ENCODE results near the gene CYTH1. TPM values are rescaled to one million over a fixed set of nuclear protein-coding genes. Genes with fewer than 3 reads are reported as not detected.
A peak's percentile ranks its signal among the peaks of the same experiment; 100 is the strongest.

The CYTH1 gene
- total RNA-seq, 4 donors from 2014 or later: 6.2 to 56.1 (median 44.3) TPM

- no peak for DNase-seq
- H3K9me3 ChIP-seq: no peaks in the 10 kb centered on the region
- no peaks in the 10 kb centered on the region for H3K4me1 ChIP-seq
- no peaks in the 10 kb centered on the region for H3K27me3 ChIP-seq
- TF ChIP-seq CTCF (IDR thresholded peaks at IDR 0.05) (no peak), POLR2A (IDR thresholded peaks at IDR 0.05) (no peak)
- H3K36me3 ChIP-seq: no peaks in the 10 kb centered on the region
- no peak overlapping the region for H3K27ac ChIP-seq
- intact Hi-C loops (cut with DNase I; ENCODE audit: low total_unique reads): no loop called here
- no peak overlapping the region for H3K4me3 ChIP-seq
Measured at GRCh38 chr17:78723957-78724356, 58.1 kb downstream of the CYTH1 start.

GRCh38 chr17:78723001-78723796, 58.9 kb downstream of the CYTH1 start:
- peak in 1 of 2 donors; percentile 53 for DNase-seq
- no peaks in the 10 kb centered on the region for H3K4me1 ChIP-seq
- no peak overlapping the region for H3K27ac ChIP-seq
- TF ChIP-seq CTCF (IDR thresholded peaks at IDR 0.05) (no peak), POLR2A (IDR thresholded peaks at IDR 0.05) (no peak)
- H3K4me3 ChIP-seq: peak overlapping the region; percentile 0 to 13
- no peaks in the 10 kb centered on the region for H3K36me3 ChIP-seq
- no peaks in the 10 kb centered on the region for H3K9me3 ChIP-seq
- intact Hi-C loops (cut with DNase I; ENCODE audit: low total_unique reads): no loop called here
- no peaks in the 10 kb centered on the region for H3K27me3 ChIP-seq

- DNase-seq: no peak
- H3K36me3 ChIP-seq: no peaks in the 10 kb centered on the region
- peaks cover 0 to 5% of the 10 kb centered on the region in 2 donors for H3K4me1 ChIP-seq
- H3K9me3 ChIP-seq: no peaks in the 10 kb centered on the region
- no peak overlapping the region for H3K4me3 ChIP-seq
- no peaks in the 10 kb centered on the region for H3K27me3 ChIP-seq
- intact Hi-C loops (cut with DNase I; ENCODE audit: low total_unique reads): no loop called here
- no peak overlapping the region for H3K27ac ChIP-seq
- TF ChIP-seq POLR2A (IDR thresholded peaks at IDR 0.05): no peak
- no peak for TF ChIP-seq CTCF (IDR thresholded peaks at IDR 0.05)
Measured at GRCh38 chr17:78722246-78722761, 59.8 kb downstream of the CYTH1 start.

- no peak overlapping the region for H3K27ac ChIP-seq
- peaks cover 9 to 19% of the 10 kb centered on the region in 2 donors for H3K4me1 ChIP-seq
- H3K36me3 ChIP-seq: no peaks in the 10 kb centered on the region
- H3K9me3 ChIP-seq: no peaks in the 10 kb centered on the region
- TF ChIP-seq POLR2A (IDR thresholded peaks at IDR 0.05) (no peak), CTCF (IDR thresholded peaks at IDR 0.05) (no peak)
- H3K27me3 ChIP-seq: no peaks in the 10 kb centered on the region
- no peak overlapping the region for H3K4me3 ChIP-seq
- intact Hi-C loops (cut with DNase I; ENCODE audit: low total_unique reads): loop anchor here (10.0 kb wide), 1 partner anchor 255 kb away; the partner anchor contains the start of gene LGALS3BP
- DNase-seq: no peak
Measured at GRCh38 chr17:78719630-78720298, 62.3 kb downstream of the CYTH1 start.
